Stomach (tissue), 4 donors: ENCODE results near the gene MUSTN1.

Experiments
- CTCF ChIP-seq, 7 experiments: fragments of 450-650 bp in 4 of 7; fragments of 200-600 bp in 3 of 7; sonication (generic) in 3 of 7; IDR thresholded peaks; one replicate each; pipeline ENCODE4 v1.5.1; 2016 to 2019; ENCODE audit warnings: antibody characterized with exemption in 7 of 7, control low read depth in 2 of 7, mild to moderate bottlenecking in 1 of 7
- EP300 ChIP-seq: sonication (generic); formaldehyde crosslinking; IDR thresholded peaks from one replicate; pipeline ENCODE4 v1.6.1; 2017; ENCODE audit warnings: antibody characterized with exemption
- POLR2A ChIP-seq, 4 donors: fragments of 450-650 bp; IDR thresholded peaks; one replicate each; pipeline ENCODE4 v1.6.1; 2016; ENCODE audit warnings: antibody characterized with exemption in 4 of 4, control low read depth in 2 of 4, mild to moderate bottlenecking in 1 of 4, moderate library complexity in 1 of 4
- POLR2AphosphoS5 ChIP-seq, 3 donors: sonication (generic); formaldehyde crosslinking; IDR thresholded peaks; one replicate each; pipeline ENCODE4 v1.6.1; 2016; ENCODE audit warnings: antibody characterized with exemption in 3 of 3

- TF ChIP-seq CTCF (IDR thresholded peaks at IDR 0.05) = no peak
- no peak for TF ChIP-seq POLR2A (IDR thresholded peaks at IDR 0.05)
- TF ChIP-seq EP300 = no peak
- TF ChIP-seq POLR2AphosphoS5 (IDR thresholded peaks at IDR 0.05) = no peak
Measured at GRCh38 chr3:52841211-52841980, 6.6 kb upstream of the MUSTN1 start.
